Endothelial cell of umbilical vein (primary cell): ENCODE measurements around the gene TRAPPC10. TPM values are rescaled to one million over a fixed set of nuclear protein-coding genes. Genes with fewer than 3 reads are reported as not detected.
A peak's percentile ranks its signal among the peaks of the same experiment; 100 is the strongest.
"Not testable (repeated sequence)": the region's sequence is repeated elsewhere in the genome, so short reads cannot be mapped to it uniquely, and the experiment has no call there.

ENCODE experiments used
- BruUV-seq: library from RNA; stranded (reverse); fragments of 400-500 nt; replicated peaks from 2 replicates; lab custom pipeline; 2021; lab: Mats Ljungman, UMichigan
- CTCF ChIA-PET: fragments of 300-600, 350-600 bp; sonication (Branson Sonifier 250); formaldehyde crosslinking; loops from one replicate; lab custom pipeline; 2021; ENCODE audit warnings: antibody characterized with exemption, inconsistent platforms; lab: Charles Lee
- POLR2A ChIA-PET: fragments of 300-600, 350-600 bp; sonication (Branson Sonifier 250); formaldehyde crosslinking; loops from one replicate; lab custom pipeline; 2021; ENCODE audit warnings: antibody characterized with exemption, inconsistent platforms; lab: Charles Lee
- DNase-seq: peaks from one replicate; pipeline ENCODE4 v3.0.0-alpha.2; 2011; ENCODE audit warnings: low read depth, low spot score
- FAIRE-seq: peaks from 2 replicates; lab custom pipeline; 2011; peaks lifted over from hg19 to GRCh38; lab: Jason Lieb, UNC
- H2AFZ ChIP-seq: 2 replicates; pipeline ENCODE4 v1.6.0; 2012; ENCODE audit warnings: low read depth, low read length, control low read depth, inconsistent platforms
- H3K27ac ChIP-seq: 2 replicates; pipeline ENCODE4 v1.5.1; 2011; ENCODE audit warnings: low read depth, mild to moderate bottlenecking, control low read depth, low read length, moderate library complexity; ENCODE audit not compliant: insufficient read depth
- H3K27me3 ChIP-seq, 2 experiments: 2 replicates each; pipeline versions ENCODE4 v1.6.0 to v1.6.1; 2011; ENCODE audit warnings: low read length in 2 of 2, mixed read lengths in 1 of 2; ENCODE audit not compliant: control insufficient read depth in 2 of 2, insufficient read depth in 2 of 2
- H3K36me3 ChIP-seq, 2 experiments: 2 replicates in 1 of 2; 3 replicates in 1 of 2; pipeline ENCODE4 v1.5.1; 2011; ENCODE audit warnings: low read length in 2 of 2, mild to moderate bottlenecking in 1 of 2, moderate library complexity in 1 of 2; ENCODE audit not compliant: control insufficient read depth in 2 of 2, insufficient read depth in 2 of 2; ENCODE audit errors: extremely low read depth in 1 of 2
- H3K4me1 ChIP-seq: 3 replicates; pipeline ENCODE4 v1.5.1; 2011; ENCODE audit warnings: mild to moderate bottlenecking, low read length; ENCODE audit not compliant: control insufficient read depth, insufficient read depth; ENCODE audit errors: extremely low read depth
- H3K4me2 ChIP-seq: 2 replicates; pipeline ENCODE4 v1.6.1; 2011; ENCODE audit warnings: low read length, control low read depth, mixed read lengths; ENCODE audit not compliant: insufficient read depth
- H3K4me3 ChIP-seq, 3 experiments: fragments of 200-600 bp in 1 of 3; sonication (generic), shearing (Covaris generic) in 1 of 3; replicated peaks in 1 of 3; 2 replicates each; pipeline ENCODE4 v1.5.1; 2011 to 2016; ENCODE audit warnings: control low read depth in 3 of 3, low read length in 3 of 3, mild to moderate bottlenecking in 2 of 3, inconsistent platforms in 1 of 3, low read depth in 1 of 3, moderate library complexity in 1 of 3; ENCODE audit not compliant: insufficient read depth in 1 of 3
- H3K79me2 ChIP-seq: 2 replicates; pipeline ENCODE4 v1.6.0; 2012; ENCODE audit warnings: low read length, inconsistent platforms; ENCODE audit not compliant: control insufficient read depth, insufficient read depth
- H3K9ac ChIP-seq: replicated peaks from 2 replicates; pipeline ENCODE3; 2011; ENCODE audit warnings: low read length, control low read depth; ENCODE audit not compliant: insufficient read depth; ENCODE audit errors: extremely low read depth
- H3K9me1 ChIP-seq: replicated peaks from 3 replicates; pipeline ENCODE4 v1.6.0; 2011; ENCODE audit warnings: mild to moderate bottlenecking, low read length; ENCODE audit not compliant: control insufficient read depth, insufficient read depth; ENCODE audit errors: extremely low read depth
- H3K9me3 ChIP-seq: replicated peaks from 2 replicates; pipeline ENCODE4 v1.5.1; 2012; ENCODE audit warnings: low read length, inconsistent platforms; ENCODE audit not compliant: control insufficient read depth, insufficient read depth
- H4K20me1 ChIP-seq: replicated peaks from 2 replicates; pipeline ENCODE3; 2011; ENCODE audit warnings: mild to moderate bottlenecking, low read length; ENCODE audit not compliant: control insufficient read depth, insufficient read depth; ENCODE audit errors: extremely low read depth
- dilution Hi-C: fragments of 300-500 bp; cut with MboI; formaldehyde crosslinking; loops from one replicate; pipeline ENCODE4 v1.15.0; 2019; ENCODE audit warnings: low sequenced_read_pairs; ENCODE audit not compliant: extremely low pct_ligation_motif_present
- intact Hi-C: fragments of 100-400 bp; cut with micrococcal nuclease; formaldehyde crosslinking; loops from one replicate; pipeline ENCODE4 v1.10.0; 2022
- polyA plus RNA-seq, 4 experiments: library from polyadenylated mRNA; depleted of rRNA in 3 of 4; stranded (reverse) in 3 of 4; unstranded in 1 of 4; fragments of >200 nt; gene quantifications; 2 replicates each; pipeline versions ENCODE4 v1.2.1 to v1.2.3, GENCODE V29; 2011 to 2012; ENCODE audit warnings: missing spikeins in 1 of 4
- total RNA-seq: library from RNA; stranded (reverse); gene quantifications from 2 replicates; pipeline ENCODE4 v1.2.3, GENCODE V29; 2021

Gene TRAPPC10
- total and polyA plus RNA-seq, 2 donors (not counting 3 experiments of a cell fraction or from before 2014, with no cell fraction given) = 21.5 to 33.6 TPM

- H3K9me3 ChIP-seq, dilution Hi-C loops, H3K79me2 ChIP-seq, FAIRE-seq, CTCF ChIA-PET, H3K27me3 ChIP-seq, BruUV-seq, POLR2A ChIA-PET, H3K4me1 ChIP-seq, H3K9me1 ChIP-seq, intact Hi-C loops, H4K20me1 ChIP-seq, H2AFZ ChIP-seq, DNase-seq, H3K27ac ChIP-seq, H3K36me3 ChIP-seq, H3K4me3 ChIP-seq, H3K4me2 ChIP-seq, H3K9ac ChIP-seq: not testable (repeated sequence)
These were observed 122.6 kb downstream of the TRAPPC10 start for GRCh38 chr21:44134732-44135131.

- H3K4me2 ChIP-seq, H3K9me1 ChIP-seq, intact Hi-C loops, POLR2A ChIA-PET, H3K4me1 ChIP-seq, H3K36me3 ChIP-seq, H3K9ac ChIP-seq, H3K27ac ChIP-seq, H2AFZ ChIP-seq, CTCF ChIA-PET, H3K9me3 ChIP-seq, BruUV-seq, H3K27me3 ChIP-seq, H3K79me2 ChIP-seq, DNase-seq, dilution Hi-C loops, H4K20me1 ChIP-seq, H3K4me3 ChIP-seq: not testable (repeated sequence)
- FAIRE-seq = peak; percentile 91
These were observed 125.9 kb downstream of the TRAPPC10 start for GRCh38 chr21:44138039-44138438.

- FAIRE-seq = peak; percentile 99
- TSS peak; percentile 58 for BruUV-seq
- H2AFZ ChIP-seq, H3K27me3 ChIP-seq, dilution Hi-C loops, H3K79me2 ChIP-seq, H4K20me1 ChIP-seq, H3K9ac ChIP-seq, intact Hi-C loops, H3K4me1 ChIP-seq, CTCF ChIA-PET, H3K9me3 ChIP-seq, POLR2A ChIA-PET, H3K4me2 ChIP-seq, H3K9me1 ChIP-seq, H3K4me3 ChIP-seq, H3K36me3 ChIP-seq, DNase-seq: not testable (repeated sequence)
- peak overlapping the region; percentile 82 for H3K27ac ChIP-seq
These were observed 127.9 kb downstream of the TRAPPC10 start for GRCh38 chr21:44139787-44140551.

GRCh38 chr21:44140552-44140932 is 128.4 kb downstream of the TRAPPC10 start:
- FAIRE-seq, CTCF ChIA-PET, H3K27me3 ChIP-seq, H3K9me3 ChIP-seq, H2AFZ ChIP-seq, H3K36me3 ChIP-seq, H3K4me2 ChIP-seq, H4K20me1 ChIP-seq, intact Hi-C loops, H3K9ac ChIP-seq, H3K9me1 ChIP-seq, DNase-seq, POLR2A ChIA-PET, dilution Hi-C loops, H3K79me2 ChIP-seq, H3K4me3 ChIP-seq, H3K27ac ChIP-seq, H3K4me1 ChIP-seq: not testable (repeated sequence)
- BruUV-seq = TSS peak; percentile 47
